Measurements from ENCODE around the gene DOCK8.

DOCK8 gene

GRCh38 chr9:431701-432100 is 217.0 kb downstream of the DOCK8 start:
- no peak for DNase-seq

GRCh38 chr9:436482-436881 is 221.8 kb downstream of the DOCK8 start:
- DNase-seq: no peak

GRCh38 chr9:437066-437465 is 222.4 kb downstream of the DOCK8 start:
- no peak for DNase-seq

- no peak for DNase-seq
These were observed 222.9 kb downstream of the DOCK8 start for GRCh38 chr9:437574-438001.

GRCh38 chr9:438066-438465 is 223.4 kb downstream of the DOCK8 start:
- no peak for DNase-seq

GRCh38 chr9:438961-439768 is 224.5 kb downstream of the DOCK8 start:
- DNase-seq: no peak

- DNase-seq: no peak
These were observed 226.5 kb downstream of the DOCK8 start for GRCh38 chr9:441126-441525.

- no peak for DNase-seq
These were observed 229.9 kb downstream of the DOCK8 start for GRCh38 chr9:444528-444927.

- DNase-seq: peak; percentile 43
These were observed 230.4 kb downstream of the DOCK8 start for GRCh38 chr9:445033-445432.

GRCh38 chr9:446074-446699 is 231.5 kb downstream of the DOCK8 start:
- DNase-seq: no peak

- no peak for DNase-seq
These were observed 232.8 kb downstream of the DOCK8 start for GRCh38 chr9:447230-448025.

GRCh38 chr9:450057-450456 is 235.4 kb downstream of the DOCK8 start:
- no peak for DNase-seq

GRCh38 chr9:450561-450960 is 235.9 kb downstream of the DOCK8 start:
- DNase-seq: no peak

GRCh38 chr9:453832-454231 is 239.2 kb downstream of the DOCK8 start:
- DNase-seq: no peak

GRCh38 chr9:456365-456764 is 241.7 kb downstream of the DOCK8 start:
- DNase-seq: no peak

- no peak for DNase-seq
These were observed 243.9 kb downstream of the DOCK8 start for GRCh38 chr9:458590-458989.

- no peak for DNase-seq
These were observed 245.1 kb downstream of the DOCK8 start for GRCh38 chr9:459491-460444.

- no peak for DNase-seq
These were observed 247.5 kb downstream of the DOCK8 start for GRCh38 chr9:462121-462520.

GRCh38 chr9:462606-463005 is 247.9 kb downstream of the DOCK8 start:
- no peak for DNase-seq

GRCh38 chr9:463455-464171 is 248.9 kb downstream of the DOCK8 start:
- DNase-seq: no peak

GRCh38 chr9:466747-467146 is 252.1 kb downstream of the DOCK8 start:
- DNase-seq: no peak

All from femur (tissue), 1 donor.